ENCODE results near the gene SYT9. TPM values are rescaled to one million over a fixed set of nuclear protein-coding genes. Genes with fewer than 3 reads are reported as not detected.

SYT9 gene
- total and polyA plus RNA-seq, 2 donors (not counting 1 experiment from before 2014, with no cell fraction given): not detected

GRCh38 chr11:7300281-7300680 is 48.6 kb downstream of the SYT9 start:
- H3K4me1 Mint-ChIP-seq: no peaks in the 10 kb centered on the region
- DNase-seq: no peak
- Histone ChIP-seq H3K79me2 (ENCODE audit: control insufficient read depth, insufficient read depth, low read length) (no peaks in the 10 kb centered on the region), H3K9me3 (ENCODE audit: control extremely low read depth in 1 of 3, control insufficient read depth in 2 of 3, insufficient read depth in 1 of 3, low read length in 2 of 3) (peaks cover 0 to 1% (median 0%) of the 10 kb centered on the region in 3 donors), H3K9ac (ENCODE audit: low read length) (no peak overlapping the region), H3K36me3 (replicated peaks in 1 of 2; ENCODE audit: control extremely low read depth in 1 of 2, control insufficient read depth in 1 of 2, extremely low read depth in 1 of 2, insufficient read depth in 2 of 2, low read length in 1 of 2) (no peaks in the 10 kb centered on the region), H3K27ac (ENCODE audit: low read length in 2 of 2) (no peak overlapping the region), H3K4me3 (ENCODE audit: control extremely low read depth in 1 of 5, extremely low read depth in 1 of 5, insufficient read depth in 1 of 5, low read depth in 2 of 5, low read length in 4 of 5) (no peak overlapping the region), H2AFZ (ENCODE audit: insufficient read depth, low read depth, low read length, poor library complexity, severe bottlenecking) (no peak overlapping the region), H3K27me3 (replicated peaks in 1 of 4; ENCODE audit: control extremely low read depth in 1 of 4, control insufficient read depth in 3 of 4, insufficient read depth in 4 of 4, low read length in 3 of 4) (no peaks in the 10 kb centered on the region), H3K4me2 (replicated peaks; ENCODE audit: low read depth, low read length, poor library complexity, severe bottlenecking) (no peak overlapping the region), H3K4me1 (ENCODE audit: control insufficient read depth in 2 of 2, insufficient read depth in 2 of 2, low read length in 2 of 2) (no peaks in the 10 kb centered on the region), H4K20me1 (ENCODE audit: control insufficient read depth, insufficient read depth, low read length, poor library complexity, severe bottlenecking) (no peaks in the 10 kb centered on the region)
- POLR2A ChIA-PET: no interaction called here
- TF ChIP-seq CTCF (IDR thresholded peaks at IDR 0.05) (no peak), EZH2 (IDR thresholded peaks at IDR 0.05; ENCODE audit: borderline replicate concordance, insufficient read depth, low read depth, low read length, poor library complexity, severe bottlenecking) (no peak)
- intact Hi-C loops (cut with micrococcal nuclease): no loop called here
- no peak overlapping the region for H3K27ac Mint-ChIP-seq
- peaks cover under 1% of the 10 kb centered on the region for H3K9me3 Mint-ChIP-seq (ENCODE audit: insufficient read depth)
- H3K27me3 Mint-ChIP-seq: peaks cover 8% of the 10 kb centered on the region
- no peak overlapping the region for H3K4me3 Mint-ChIP-seq
- CTCF ChIA-PET: no interaction called here
- 80% methylated on average over 1 of the region's 2 CpGs for WGBS (ENCODE audit: insufficient coverage)
- ATAC-seq (ENCODE audit: low read depth): no peak

GRCh38 chr11:7303146-7303545 is 51.4 kb downstream of the SYT9 start:
- no peak overlapping the region for H3K4me3 Mint-ChIP-seq
- ATAC-seq (ENCODE audit: low read depth) (no peak), DNase-seq (no peak)
- no peaks in the 10 kb centered on the region for H3K79me2 ChIP-seq (ENCODE audit: control insufficient read depth, insufficient read depth, low read length)
- no peak overlapping the region for H3K4me3 ChIP-seq (ENCODE audit: control extremely low read depth in 1 of 5, extremely low read depth in 1 of 5, insufficient read depth in 1 of 5, low read depth in 2 of 5, low read length in 4 of 5)
- H3K9me3 ChIP-seq (ENCODE audit: control extremely low read depth in 1 of 3, control insufficient read depth in 2 of 3, insufficient read depth in 1 of 3, low read length in 2 of 3): no peaks in the 10 kb centered on the region
- no peak overlapping the region for H3K4me2 ChIP-seq (replicated peaks; ENCODE audit: low read depth, low read length, poor library complexity, severe bottlenecking)
- no peak overlapping the region for H2AFZ ChIP-seq (ENCODE audit: insufficient read depth, low read depth, low read length, poor library complexity, severe bottlenecking)
- no peaks in the 10 kb centered on the region for H4K20me1 ChIP-seq (ENCODE audit: control insufficient read depth, insufficient read depth, low read length, poor library complexity, severe bottlenecking)
- H3K4me1 Mint-ChIP-seq: no peaks in the 10 kb centered on the region
- no peak overlapping the region for H3K27ac ChIP-seq (ENCODE audit: low read length in 2 of 2)
- H3K9ac ChIP-seq (ENCODE audit: low read length): no peak overlapping the region
- H3K36me3 ChIP-seq (replicated peaks in 1 of 2; ENCODE audit: control extremely low read depth in 1 of 2, control insufficient read depth in 1 of 2, extremely low read depth in 1 of 2, insufficient read depth in 2 of 2, low read length in 1 of 2): no peaks in the 10 kb centered on the region
- 95% methylated on average over 9 of the region's 11 CpGs for WGBS (ENCODE audit: insufficient coverage)
- peaks cover 0 to 4% (median 0%) of the 10 kb centered on the region in 4 experiments for H3K27me3 ChIP-seq (replicated peaks in 1 of 4; ENCODE audit: control extremely low read depth in 1 of 4, control insufficient read depth in 3 of 4, insufficient read depth in 4 of 4, low read length in 3 of 4)
- H3K27ac Mint-ChIP-seq: no peak overlapping the region
- CTCF ChIA-PET: no interaction called here
- H3K27me3 Mint-ChIP-seq: peaks cover 19% of the 10 kb centered on the region
- intact Hi-C loops (cut with micrococcal nuclease): no loop called here
- no peaks in the 10 kb centered on the region for H3K4me1 ChIP-seq (ENCODE audit: control insufficient read depth in 2 of 2, insufficient read depth in 2 of 2, low read length in 2 of 2)
- TF ChIP-seq CTCF (IDR thresholded peaks at IDR 0.05) (no peak), EZH2 (IDR thresholded peaks at IDR 0.05; ENCODE audit: borderline replicate concordance, insufficient read depth, low read depth, low read length, poor library complexity, severe bottlenecking) (no peak)
- POLR2A ChIA-PET: no interaction called here
- H3K9me3 Mint-ChIP-seq (ENCODE audit: insufficient read depth): no peaks in the 10 kb centered on the region

All from B cell (primary cell).